KMS-11 (cell line): Measurements from ENCODE around the gene FRG2.
A peak's percentile ranks its signal among the peaks of the same experiment; 100 is the strongest.
"Not testable (repeated sequence)": the region's sequence is repeated elsewhere in the genome, so short reads cannot be mapped to it uniquely, and the experiment has no call there.

Source experiments
- H2AFZ ChIP-seq: fragments of 200-600 bp; sonication (generic); 2 replicates; pipeline ENCODE4 v1.6.1; 2016; ENCODE audit warnings: antibody characterized with exemption, mixed run types, low read depth
- H3K27ac ChIP-seq: fragments of 200-600 bp; sonication (generic); 2 replicates; pipeline ENCODE4 v1.6.1; 2016; ENCODE audit warnings: mild to moderate bottlenecking, mixed run types
- H3K27me3 ChIP-seq: fragments of 200-600 bp; sonication (generic); 2 replicates; pipeline ENCODE4 v1.6.1; 2017; ENCODE audit warnings: mild to moderate bottlenecking, low read depth, mixed run types, moderate library complexity; ENCODE audit not compliant: insufficient read depth
- H3K36me3 ChIP-seq: fragments of 200-600 bp; sonication (generic); 2 replicates; pipeline ENCODE4 v1.6.1; 2017; ENCODE audit warnings: mild to moderate bottlenecking, mixed run types; ENCODE audit not compliant: insufficient read depth
- H3K4me1 ChIP-seq: fragments of 200-600 bp; sonication (generic); 2 replicates; pipeline ENCODE4 v1.6.1; 2016; ENCODE audit warnings: mild to moderate bottlenecking, low read depth, mixed run types; ENCODE audit not compliant: poor library complexity, severe bottlenecking
- H3K4me2 ChIP-seq: fragments of 200-600 bp; sonication (generic); 2 replicates; pipeline ENCODE4 v1.7.0; 2016; ENCODE audit warnings: mild to moderate bottlenecking, mixed run types
- H3K4me3 ChIP-seq: fragments of 200-600 bp; sonication (generic); IDR thresholded peaks from 2 replicates; pipeline ENCODE4 v1.6.1; 2017; ENCODE audit warnings: low read depth, low read length, mixed read lengths; ENCODE audit not compliant: insufficient read depth
- H3K79me2 ChIP-seq: fragments of 200-600 bp; sonication (generic); 2 replicates; pipeline ENCODE4 v1.6.1; 2016; ENCODE audit warnings: low read depth, mixed run types; ENCODE audit not compliant: insufficient read depth
- H3K9ac ChIP-seq: fragments of 200-600 bp; sonication (generic); 2 replicates; pipeline ENCODE4 v1.6.1; 2016; ENCODE audit warnings: mild to moderate bottlenecking, mixed run types
- H4K20me1 ChIP-seq: fragments of 200-600 bp; sonication (generic); 2 replicates; pipeline ENCODE4 v1.6.1; 2016; ENCODE audit warnings: mild to moderate bottlenecking, mixed run types; ENCODE audit not compliant: insufficient read depth
- CTCF ChIP-seq: fragments of 200-600 bp; sonication (generic); conservative IDR thresholded peaks from 2 replicates; pipeline ENCODE4 v1.6.1; 2017; ENCODE audit warnings: low read depth, mild to moderate bottlenecking, antibody characterized with exemption, low read length, moderate library complexity, mixed read lengths

FRG2 gene

GRCh38 chr4:190015538-190016368 lies 11.3 kb downstream of the FRG2 start:
- no peak for TF ChIP-seq CTCF
- no peaks in the 10 kb centered on the region for H3K36me3 ChIP-seq
- H3K4me1 ChIP-seq, result peaks cover 5% of the 10 kb centered on the region
- H3K79me2 ChIP-seq, result no peaks in the 10 kb centered on the region
- H4K20me1 ChIP-seq, result no peaks in the 10 kb centered on the region
- no peaks in the 10 kb centered on the region for H3K27me3 ChIP-seq
- H3K4me2 ChIP-seq, result peak overlapping the region; percentile 15; the same call in 1 of the 2 replicates
- no peak overlapping the region; the same call in 1 of the 2 replicates for H3K27ac ChIP-seq
- peak overlapping the region; percentile 66; the same call in 1 of the 2 replicates for H3K9ac ChIP-seq
- peak overlapping the region; percentile 50; the same call in 1 of the 2 replicates for H2AFZ ChIP-seq
- H3K4me3 ChIP-seq, result no peak overlapping the region

DNA sequence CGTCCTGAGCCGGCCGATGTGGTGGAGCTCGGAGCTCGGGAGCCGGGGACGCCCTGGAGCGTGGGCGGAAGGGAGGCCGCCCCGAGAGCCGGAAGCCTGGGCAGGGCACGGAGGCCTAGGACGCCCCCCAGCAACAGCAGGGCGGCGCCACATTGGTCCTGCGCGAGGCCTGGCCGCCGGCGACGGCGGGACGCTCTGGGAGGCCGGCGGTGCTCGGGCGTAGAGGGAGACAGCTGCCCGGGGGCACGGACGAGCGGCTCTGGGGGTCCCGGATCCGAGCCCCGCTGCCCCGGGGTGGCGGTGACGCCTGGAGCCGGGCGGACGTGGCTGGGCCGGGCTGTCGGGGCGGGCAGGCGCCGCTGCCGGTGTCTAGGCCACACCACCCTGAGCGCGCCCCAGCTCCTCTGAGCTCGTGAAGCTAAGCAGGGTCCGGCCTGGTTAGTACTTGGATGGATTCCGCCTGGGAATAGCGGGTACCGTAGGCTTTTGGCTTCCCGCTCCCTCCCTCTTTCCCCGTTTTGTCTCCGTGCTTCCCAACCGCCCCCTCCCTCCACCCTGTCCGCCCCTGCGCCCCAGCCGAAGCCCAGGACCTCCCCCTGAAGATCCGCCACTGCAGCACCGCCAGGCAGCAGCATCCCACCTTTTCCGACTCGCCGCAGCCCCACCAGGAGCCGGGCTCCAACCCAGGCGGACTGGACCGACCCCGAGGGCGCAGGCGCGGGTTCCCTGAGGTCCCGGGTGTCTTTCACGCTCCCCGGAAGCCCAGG lies 12.1 kb downstream of the FRG2 start:
- no peaks in the 10 kb centered on the region for H4K20me1 ChIP-seq
- no peaks in the 10 kb centered on the region for H3K27me3 ChIP-seq
- H3K9ac ChIP-seq, result peak overlapping the region; percentile 66
- TF ChIP-seq CTCF, result peak; percentile 20; the same call in 1 of the 2 replicates
- H3K36me3 ChIP-seq, result no peaks in the 10 kb centered on the region
- H2AFZ ChIP-seq, result peak overlapping the region; percentile 50
- no peak overlapping the region for H3K4me3 ChIP-seq
- peak overlapping the region; percentile 26; the same call in 1 of the 2 replicates for H3K27ac ChIP-seq
- no peaks in the 10 kb centered on the region for H3K4me1 ChIP-seq
- no peaks in the 10 kb centered on the region for H3K79me2 ChIP-seq
- peak overlapping the region; percentile 62 for H3K4me2 ChIP-seq

DNA sequence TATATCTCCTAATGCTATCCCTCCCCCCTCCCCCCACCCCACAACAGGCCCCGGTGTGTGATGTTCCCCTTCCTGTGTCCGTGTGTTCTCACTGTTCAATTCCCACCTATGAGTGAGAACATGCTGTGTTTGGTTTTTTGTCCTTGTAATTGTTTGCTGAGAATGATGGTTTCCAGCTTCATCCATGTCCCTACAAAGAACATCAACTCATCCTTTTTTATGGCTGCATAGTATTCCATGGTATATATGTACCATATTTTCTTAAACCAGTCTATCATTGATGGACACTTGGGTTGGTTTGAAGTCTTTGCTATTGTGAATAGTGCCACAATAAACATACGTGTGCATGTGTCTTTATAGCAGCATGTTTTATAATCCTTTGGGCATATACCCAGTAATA lies 37.1 kb downstream of the FRG2 start:
- not testable (repeated sequence) for H4K20me1 ChIP-seq, H3K4me3 ChIP-seq, H3K36me3 ChIP-seq, H3K9ac ChIP-seq, H3K4me2 ChIP-seq, H3K4me1 ChIP-seq, H3K27me3 ChIP-seq, H2AFZ ChIP-seq, H3K79me2 ChIP-seq, H3K27ac ChIP-seq

- H3K4me1 ChIP-seq, result no peaks in the 10 kb centered on the region
- no peak overlapping the region for H3K9ac ChIP-seq
- H3K36me3 ChIP-seq, result no peaks in the 10 kb centered on the region
- no peak for TF ChIP-seq CTCF
- no peak overlapping the region for H2AFZ ChIP-seq
- H3K4me2 ChIP-seq, result no peak overlapping the region
- no peaks in the 10 kb centered on the region for H4K20me1 ChIP-seq
- no peak overlapping the region for H3K27ac ChIP-seq
- no peaks in the 10 kb centered on the region for H3K27me3 ChIP-seq
- H3K4me3 ChIP-seq, result no peak overlapping the region
- H3K79me2 ChIP-seq, result no peaks in the 10 kb centered on the region
Observed at GRCh38 chr4:189988877-189989431, 38.1 kb downstream of the FRG2 start.

DNA sequence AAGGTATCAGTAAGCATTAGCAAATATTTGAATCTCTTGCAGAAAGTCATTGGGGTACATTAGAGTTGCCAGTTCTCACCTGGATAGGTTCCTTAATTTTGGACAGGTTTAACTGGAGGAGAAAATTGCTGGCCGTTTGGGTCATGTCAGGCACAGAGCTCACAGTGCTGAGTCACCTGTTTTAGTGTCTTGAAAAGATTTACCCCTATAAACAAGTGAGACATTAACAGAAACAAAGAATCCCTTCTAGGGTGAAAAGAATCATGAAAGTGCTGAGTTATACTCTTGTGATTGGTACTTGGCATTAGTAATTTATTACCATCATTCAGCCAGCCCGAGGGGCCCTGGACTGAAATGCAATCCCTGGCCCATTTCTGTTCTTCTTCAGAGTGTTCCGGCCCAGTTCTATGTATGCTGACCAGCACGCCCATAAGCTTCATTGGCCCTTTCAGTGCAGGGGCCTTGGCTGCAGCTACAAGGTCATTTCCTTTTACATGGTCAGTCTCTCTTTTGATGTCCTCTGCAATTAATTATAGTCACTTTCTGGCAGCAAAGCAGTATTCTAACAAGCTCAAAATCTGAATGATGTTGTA lies 41.3 kb downstream of the FRG2 start:
- H2AFZ ChIP-seq, result not testable (repeated sequence)

DNA sequence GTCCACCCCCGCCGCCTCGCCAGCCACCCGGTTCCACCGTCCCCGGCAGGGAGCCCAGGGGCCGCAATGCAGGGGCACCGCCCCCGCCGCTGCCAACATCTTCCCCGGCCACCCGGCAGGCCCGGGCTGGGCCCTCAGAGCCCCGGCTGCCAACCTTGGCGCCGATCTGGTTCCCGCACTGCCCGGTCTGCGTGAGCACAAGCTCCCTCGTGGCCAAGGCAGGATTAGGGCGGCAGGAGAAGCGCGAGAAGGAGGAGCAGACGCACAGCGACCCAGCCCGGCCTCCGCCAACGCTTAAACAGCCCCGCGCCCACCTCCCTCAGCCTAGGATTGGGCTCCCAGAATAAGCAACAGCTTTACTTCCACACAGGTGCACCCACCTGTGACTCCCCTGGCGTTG lies 42.4 kb downstream of the FRG2 start:
- not testable (repeated sequence) for H3K79me2 ChIP-seq, H4K20me1 ChIP-seq, H3K4me1 ChIP-seq, H3K36me3 ChIP-seq, H3K9ac ChIP-seq, H3K4me2 ChIP-seq, H3K27me3 ChIP-seq, H3K27ac ChIP-seq, H2AFZ ChIP-seq, H3K4me3 ChIP-seq

More for the DNA sequence above, 41.3 kb downstream of the FRG2 start:
- H3K79me2 ChIP-seq, H3K9ac ChIP-seq, H3K27ac ChIP-seq, H3K36me3 ChIP-seq, H3K4me3 ChIP-seq, H4K20me1 ChIP-seq, H3K27me3 ChIP-seq, H3K4me1 ChIP-seq, H3K4me2 ChIP-seq: not testable (repeated sequence)

- H2AFZ ChIP-seq, H3K4me3 ChIP-seq, H3K4me1 ChIP-seq, H3K36me3 ChIP-seq, H3K4me2 ChIP-seq, H3K27ac ChIP-seq, H3K27me3 ChIP-seq, H4K20me1 ChIP-seq, H3K79me2 ChIP-seq, H3K9ac ChIP-seq: not testable (repeated sequence)
Observed at GRCh38 chr4:189983916-189984526, 43.0 kb downstream of the FRG2 start.
